Psoas muscle (tissue), 8 donors: Measurements from ENCODE around the gene ANXA6. TPM values are rescaled to one million over a fixed set of nuclear protein-coding genes. Genes with fewer than 3 reads are reported as not detected.

ENCODE experiments used
- ATAC-seq, 4 donors: fragments of 200-7000 bp; cut with Tn5 transposase; one replicate each; pipeline ENCODE4 v1.9.1; 2020; ENCODE audit warnings: moderate library complexity in 3 of 4, mild to moderate bottlenecking in 2 of 4
- DNase-seq, 2 donors: peaks; one replicate each; pipeline ENCODE4 v3.0.0-alpha.2; 2020
- H3K27ac ChIP-seq: fragments of 200-600 bp; one replicate; pipeline ENCODE4 v1.8.0; 2022
- H3K27me3 ChIP-seq, 3 donors: fragments of 200-600 bp in 1 of 3; one replicate each; pipeline versions ENCODE4 v1.6.1 to v1.8.0; 2013 to 2022; ENCODE audit warnings: low read length in 2 of 3, mild to moderate bottlenecking in 2 of 3, moderate library complexity in 1 of 3; ENCODE audit not compliant: insufficient read depth in 3 of 3
- H3K36me3 ChIP-seq, 2 donors: fragments of 200-600 bp in 1 of 2; one replicate each; pipeline versions ENCODE4 v1.6.1 to v1.8.0; 2013 to 2022; ENCODE audit warnings: low read depth in 1 of 2, mild to moderate bottlenecking in 1 of 2, moderate library complexity in 1 of 2; ENCODE audit not compliant: insufficient read depth in 1 of 2
- H3K4me1 ChIP-seq: fragments of 200-600 bp; one replicate; pipeline ENCODE4 v1.8.0; 2022
- H3K4me3 ChIP-seq: fragments of 200-600 bp; one replicate; pipeline ENCODE4 v1.8.0; 2022; ENCODE audit warnings: mild to moderate bottlenecking
- H3K9me3 ChIP-seq: fragments of 200-600 bp; one replicate; pipeline ENCODE4 v1.8.0; 2022
- CTCF ChIP-seq: fragments of 200-600 bp; IDR thresholded peaks from one replicate; pipeline ENCODE4 v1.8.0; 2022; ENCODE audit warnings: antibody characterized with exemption
- WGBS, 3 donors: extraction: QIAGEN DNeasy Blood & Tissue Kit; methylation state at CpG; one replicate each; pipeline versions ENCODE4 v1.1.6 to v1.1.7; 2013; 5-methylcytosine and 5-hydroxymethylcytosine counted together
- intact Hi-C, 2 donors: fragments of 100-400 bp; cut with DNase I; formaldehyde crosslinking; loops; one replicate each; pipeline versions ENCODE4 v1.11.0 to v1.14.2; 2022
- polyA plus RNA-seq, 3 donors: library from polyadenylated mRNA; stranded (reverse); fragments of 200-250 nt; gene quantifications; one replicate each; pipeline ENCODE4 v1.2.3, GENCODE V29; 2013
- total RNA-seq, 4 donors: library from RNA; stranded (reverse); fragmentation: NEBNext Ultra II Directional in 2 of 4; extraction: Animal tissue kit (Norgen Biotek cat#: 25700) in 2 of 4; gene quantifications; one replicate each; pipeline versions ENCODE4 v1.2.1 to v1.2.4, GENCODE V29; 2021 to 2023
- donor health status: healthy with polysubstance abuse.
- donor health status: DM: no; HTN: no; CAD: no; lungs with moderate emphysema.
- donor health status: Bipolar disorder and iron deficiency.
- donor health status: healthy.
- donor health status: DM: yes; HTN: yes; CAD: no.
- donor health status: DM: no; HTN: no; CAD: no.
- donor health status: DM: no; HTN: no; CAD: no.
- donor health status: DM: yes; HTN: yes; CAD: no.

ANXA6 gene
- total and polyA plus RNA-seq, 7 donors, result 81.4 to 234 (median 133) TPM

DNA sequence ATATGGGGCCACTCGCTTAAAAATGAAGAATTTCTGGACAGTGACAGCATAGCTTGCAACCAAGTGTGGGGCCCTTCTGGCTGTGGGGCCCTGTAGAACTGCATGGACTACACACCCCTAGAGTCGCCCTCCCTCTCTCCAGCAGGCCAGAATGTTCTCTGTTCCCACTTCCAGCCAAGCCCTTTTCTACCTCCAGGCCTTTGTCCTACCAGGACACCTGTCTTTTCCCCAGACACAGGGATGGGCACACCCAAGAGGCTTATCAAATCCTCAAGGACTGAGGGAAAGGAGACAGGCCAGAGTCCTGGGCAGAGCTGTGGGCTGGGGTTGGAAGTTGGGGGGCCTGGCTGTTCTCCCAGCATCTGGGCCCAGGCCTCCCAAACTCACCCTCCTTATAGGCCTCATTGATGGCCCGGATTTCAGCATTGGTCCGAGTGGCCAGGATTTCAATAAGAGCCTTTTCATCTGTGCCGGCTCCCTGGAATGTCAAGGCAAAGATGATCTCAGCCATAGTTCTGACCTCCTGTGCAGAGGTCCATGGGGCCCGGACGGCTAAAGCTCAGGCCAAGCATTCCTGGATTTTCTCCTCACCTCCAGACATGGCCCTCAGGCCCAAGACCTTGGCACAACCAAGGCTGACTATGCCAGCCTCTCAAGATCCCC is 38.5 kb downstream of the ANXA6 start:
- intact Hi-C loops, result loop anchor here in 1 of 2 donors (5.0 kb wide), 1 partner anchor 117 kb away; no protein-coding TSS in a partner anchor
- 82 to 88% (median 85%) methylated on average over 7 of the region's 7 CpGs for WGBS, 3 donors
- H3K27me3 ChIP-seq, result no peaks in the 10 kb centered on the region
- H3K4me3 ChIP-seq, result no peak overlapping the region
- H3K9me3 ChIP-seq, result no peaks in the 10 kb centered on the region
- H3K27ac ChIP-seq, result no peak overlapping the region
- no peak for ATAC-seq
- peaks cover 29% of the 10 kb centered on the region for H3K4me1 ChIP-seq
- H3K36me3 ChIP-seq, result peaks cover 2 to 89% of the 10 kb centered on the region in 2 donors
- no peak for DNase-seq
- no peak for TF ChIP-seq CTCF

DNA sequence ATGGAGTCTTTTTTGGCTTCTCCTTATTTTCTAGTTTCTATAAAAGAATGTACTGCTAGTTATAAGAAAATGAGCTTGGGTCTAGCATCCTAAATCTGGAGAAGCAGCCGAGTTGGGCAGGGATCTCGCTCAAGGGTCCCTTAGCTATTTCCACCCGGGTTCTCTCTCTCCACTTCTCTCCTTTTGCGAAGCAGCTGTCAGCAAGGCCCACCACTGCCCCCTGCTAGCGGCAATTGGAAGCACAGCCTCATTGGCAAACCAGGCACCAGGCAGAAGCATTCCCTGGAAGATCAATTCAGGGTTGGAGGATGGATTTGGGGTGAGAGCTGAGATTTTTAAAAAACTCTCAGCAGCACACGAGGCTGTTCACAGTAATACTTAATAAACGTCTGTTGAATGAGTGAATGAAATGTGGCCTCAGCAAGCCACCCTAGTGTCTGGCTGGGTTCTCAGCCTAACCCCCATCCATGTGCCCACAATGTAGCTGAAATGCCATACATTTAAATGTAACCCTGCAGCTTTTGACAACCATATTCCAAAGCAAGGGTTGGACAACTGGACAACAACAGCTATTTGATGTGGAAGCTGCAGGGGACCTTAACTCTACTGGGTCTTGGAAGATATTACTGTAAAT is 42.2 kb downstream of the ANXA6 start:
- Histone ChIP-seq H3K36me3 (peaks cover 6 to 84% of the 10 kb centered on the region in 2 donors), H3K27me3 (no peaks in the 10 kb centered on the region), H3K9me3 (no peaks in the 10 kb centered on the region), H3K4me3 (no peak overlapping the region), H3K4me1 (peaks cover 20% of the 10 kb centered on the region), H3K27ac (peak overlapping the region; percentile 51)
- ATAC-seq (peak; percentile 79 to 86 (median 82)), DNase-seq (peak; percentile 75 to 88)
- TF ChIP-seq CTCF, result peak; percentile 97
- intact Hi-C loops, result loop anchor here (1.0 to 5.0 kb wide), 4 partner anchors 63 to 113 kb away; no protein-coding TSS in a partner anchor
- WGBS, 3 donors, result 2 to 9% (median 3%) methylated on average over 7 of the region's 7 CpGs

- H3K27ac ChIP-seq, result no peak overlapping the region
- H3K4me3 ChIP-seq, result no peak overlapping the region
- no peaks in the 10 kb centered on the region for H3K27me3 ChIP-seq
- peaks cover 33% of the 10 kb centered on the region for H3K4me1 ChIP-seq
- H3K36me3 ChIP-seq, result peaks cover 9 to 84% of the 10 kb centered on the region in 2 donors
- 80 to 88% (median 83%) methylated on average over 3 of the region's 3 CpGs for WGBS, 3 donors
- ATAC-seq (no peak), DNase-seq (no peak)
- H3K9me3 ChIP-seq, result no peaks in the 10 kb centered on the region
- intact Hi-C loops, result loop anchor here (2.0 kb wide), 2 partner anchors 61 to 111 kb away; no protein-coding TSS in a partner anchor
- no peak for TF ChIP-seq CTCF
These were observed 43.9 kb downstream of the ANXA6 start for GRCh38 chr5:151113651-151114050.

DNA sequence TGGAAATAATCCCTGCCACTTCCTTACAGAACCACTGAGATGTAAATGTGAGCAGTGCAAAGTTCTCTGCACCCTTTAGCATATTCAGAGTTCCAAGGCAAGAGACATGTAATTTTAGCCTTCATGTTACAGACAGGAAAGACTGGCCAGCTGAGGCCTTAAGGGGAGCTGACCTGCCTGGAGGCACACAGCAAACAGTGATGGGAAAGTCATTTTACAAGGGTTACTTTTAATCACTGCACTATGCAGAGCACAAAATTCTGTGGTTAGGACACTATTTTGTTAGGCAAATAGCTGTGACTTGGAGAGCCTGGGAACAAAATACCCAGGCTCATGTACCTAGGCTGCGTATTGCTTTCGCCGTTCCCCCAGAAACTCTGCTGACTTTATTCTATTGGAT is 46.6 kb downstream of the ANXA6 start:
- ATAC-seq (peak in 3 of 4 donors; percentile 34 to 52 (median 50)), DNase-seq (no peak)
- no peak for TF ChIP-seq CTCF
- Histone ChIP-seq H3K9me3 (no peaks in the 10 kb centered on the region), H3K4me1 (peaks cover 46% of the 10 kb centered on the region), H3K27ac (peak overlapping the region; percentile 73), H3K27me3 (no peaks in the 10 kb centered on the region), H3K36me3 (peaks cover 7 to 76% of the 10 kb centered on the region in 2 donors), H3K4me3 (no peak overlapping the region)
- WGBS, 3 donors, result 74 to 98% (median 77%) methylated on average over 3 of the region's 3 CpGs
- intact Hi-C loops, result no loop called here
